Thyroid gland (tissue), 4 donors: ENCODE data around the gene STX10.
"Not testable (repeated sequence)": the region's sequence is repeated elsewhere in the genome, so short reads cannot be mapped to it uniquely, and the experiment has no call there.

Experiments used
- CTCF ChIP-seq, 6 experiments: fragments of 200-600 bp in 3 of 6; fragments of 450-650 bp in 3 of 6; sonication (generic) in 3 of 6; IDR thresholded peaks; one replicate each; pipeline ENCODE4 v1.5.1; 2016 to 2019; ENCODE audit warnings: antibody characterized with exemption in 6 of 6, mild to moderate bottlenecking in 2 of 6, inconsistent platforms in 1 of 6, moderate library complexity in 1 of 6
- POLR2A ChIP-seq, 2 donors: fragments of 450-650 bp; IDR thresholded peaks; one replicate each; pipeline ENCODE4 v1.6.1; 2017; ENCODE audit warnings: antibody characterized with exemption in 2 of 2, mild to moderate bottlenecking in 2 of 2, moderate library complexity in 1 of 2

GRCh38 chr19:13177584-13177983, 27.4 kb upstream of the STX10 start:
- not testable (repeated sequence) for TF ChIP-seq CTCF, POLR2A (IDR thresholded peaks at IDR 0.05)
